ENCODE results near the gene UCMA.

- TF ChIP-seq CTCF (IDR thresholded peaks at IDR 0.05) = no peak
- no peak for TF ChIP-seq POLR2AphosphoS5 (IDR thresholded peaks at IDR 0.05)
- no peak for TF ChIP-seq EP300 (IDR thresholded peaks at IDR 0.05)
- TF ChIP-seq POLR2A (IDR thresholded peaks at IDR 0.05) = no peak
These were observed 11.6 kb downstream of the UCMA start for GRCh38 chr10:13222566-13222965.
